GM20000 (cell line): Measurements from ENCODE around the gene APH1B.

Source experiments
- DNase-seq: peaks from one replicate; pipeline ENCODE4 v3.0.0; 2012; ENCODE audit warnings: low spot score
- TF ChIP-seq, protein P1 (sequence below): IDR thresholded peaks from 2 replicates; pipeline ENCODE4 v1.5.1; 2012; ENCODE audit warnings: mild to moderate bottlenecking, control low read depth; ENCODE audit errors: extremely low read depth, missing control alignments

APH1B gene

DNA sequence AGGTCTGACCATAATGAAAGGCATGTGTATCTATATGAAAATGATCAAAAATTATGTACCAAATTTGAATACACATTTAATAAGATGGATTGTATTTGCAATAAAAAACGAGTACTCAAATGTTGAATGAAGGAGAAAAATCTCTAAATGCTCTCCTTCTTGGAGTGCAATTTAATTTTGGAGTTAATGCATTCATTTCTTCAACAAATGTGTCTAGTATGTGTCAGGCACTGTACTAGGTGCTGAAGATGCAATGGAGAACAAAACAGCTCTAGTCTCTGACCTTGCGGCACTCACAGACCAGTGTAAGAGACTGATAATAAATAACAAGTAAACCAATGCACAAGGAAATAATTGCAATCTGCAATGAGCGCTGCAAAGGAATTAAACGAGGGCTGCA, 75.4 kb downstream of the APH1B start:
- TF ChIP-seq, protein P1, sequence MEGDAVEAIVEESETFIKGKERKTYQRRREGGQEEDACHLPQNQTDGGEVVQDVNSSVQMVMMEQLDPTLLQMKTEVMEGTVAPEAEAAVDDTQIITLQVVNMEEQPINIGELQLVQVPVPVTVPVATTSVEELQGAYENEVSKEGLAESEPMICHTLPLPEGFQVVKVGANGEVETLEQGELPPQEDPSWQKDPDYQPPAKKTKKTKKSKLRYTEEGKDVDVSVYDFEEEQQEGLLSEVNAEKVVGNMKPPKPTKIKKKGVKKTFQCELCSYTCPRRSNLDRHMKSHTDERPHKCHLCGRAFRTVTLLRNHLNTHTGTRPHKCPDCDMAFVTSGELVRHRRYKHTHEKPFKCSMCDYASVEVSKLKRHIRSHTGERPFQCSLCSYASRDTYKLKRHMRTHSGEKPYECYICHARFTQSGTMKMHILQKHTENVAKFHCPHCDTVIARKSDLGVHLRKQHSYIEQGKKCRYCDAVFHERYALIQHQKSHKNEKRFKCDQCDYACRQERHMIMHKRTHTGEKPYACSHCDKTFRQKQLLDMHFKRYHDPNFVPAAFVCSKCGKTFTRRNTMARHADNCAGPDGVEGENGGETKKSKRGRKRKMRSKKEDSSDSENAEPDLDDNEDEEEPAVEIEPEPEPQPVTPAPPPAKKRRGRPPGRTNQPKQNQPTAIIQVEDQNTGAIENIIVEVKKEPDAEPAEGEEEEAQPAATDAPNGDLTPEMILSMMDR = no peak
- no peak for DNase-seq

DNA sequence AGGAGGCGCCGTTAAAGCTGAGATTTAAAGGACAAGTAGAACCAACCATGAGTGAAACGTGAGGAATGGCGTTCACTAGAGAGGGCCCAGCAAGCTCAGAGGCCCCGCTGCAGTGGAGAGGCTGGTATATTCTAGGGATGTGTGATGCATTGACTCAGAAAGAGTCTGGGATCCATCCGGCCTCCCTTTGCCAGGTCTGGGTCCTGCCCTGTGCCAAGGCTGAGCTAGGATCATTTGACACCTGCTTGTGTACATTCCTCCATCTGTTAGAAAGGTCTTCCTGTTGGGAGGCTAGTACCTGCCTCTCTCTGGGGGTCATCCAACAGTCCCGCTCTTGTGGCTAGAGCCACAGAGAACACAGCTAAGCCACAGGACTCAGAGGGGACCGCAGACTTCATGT, 75.9 kb downstream of the APH1B start:
- no peak for DNase-seq
- TF ChIP-seq, protein P1 = no peak

DNA sequence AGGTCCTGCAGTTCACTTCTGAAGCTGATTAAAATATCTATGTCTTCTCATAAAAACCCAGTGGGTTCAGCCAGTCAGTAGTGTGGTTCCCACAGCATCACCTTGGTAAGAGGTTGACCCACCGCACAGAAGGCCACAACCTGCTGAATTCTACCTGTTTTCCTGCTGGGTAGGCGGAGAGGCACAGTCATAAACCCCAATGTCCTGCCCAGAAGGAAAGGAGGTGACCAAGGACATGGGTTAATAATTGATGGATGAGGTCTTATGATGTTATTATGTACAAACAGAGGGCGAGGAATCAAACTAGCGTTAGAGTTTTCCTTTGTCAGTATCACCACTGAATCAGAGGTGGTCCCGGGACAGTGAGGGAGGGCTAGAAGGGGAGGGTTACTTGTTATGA, 76.5 kb downstream of the APH1B start:
- TF ChIP-seq, protein P1 = no peak
- no peak for DNase-seq

DNA sequence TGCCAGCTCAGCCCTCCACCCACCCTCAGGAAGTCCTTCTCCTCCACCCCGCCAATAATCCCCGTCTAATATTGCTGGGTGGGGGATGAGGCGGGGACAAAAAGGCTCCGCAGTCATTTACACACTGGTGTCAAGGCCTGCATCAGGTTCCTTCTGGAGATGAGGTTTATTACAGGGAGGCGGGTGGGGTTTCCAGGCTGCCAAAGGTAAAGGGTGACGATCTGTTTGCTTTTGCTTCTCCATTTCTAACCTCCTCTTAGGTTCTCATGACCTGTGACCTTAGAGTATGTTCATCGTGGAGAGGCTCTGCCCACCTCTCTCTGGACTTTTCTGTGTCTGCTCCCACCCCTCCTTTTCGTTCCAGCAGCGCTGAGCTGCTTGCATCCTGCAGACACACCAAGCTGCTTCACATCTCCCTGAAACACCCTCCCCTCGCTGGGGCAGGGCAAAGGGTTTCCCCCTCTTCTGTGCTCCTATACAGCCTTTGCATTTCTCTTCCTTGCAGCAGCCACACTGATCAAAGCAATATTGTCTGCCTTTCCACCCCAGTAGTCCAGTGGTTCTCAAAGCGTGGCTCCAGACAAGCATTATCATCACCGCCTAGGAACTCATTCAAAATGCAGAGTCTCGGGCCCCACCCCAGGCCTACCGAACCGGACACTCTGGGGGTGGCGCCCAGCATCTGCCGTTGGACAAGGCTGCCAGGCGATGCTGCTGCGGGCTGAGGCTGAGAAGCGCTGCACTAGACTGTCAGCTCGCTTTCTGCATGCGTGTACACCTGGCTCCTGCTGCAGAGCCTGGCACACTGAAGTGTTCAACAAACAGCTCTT, 77.6 kb downstream of the APH1B start:
- TF ChIP-seq, protein P1 = no peak
- DNase-seq = no peak

DNA sequence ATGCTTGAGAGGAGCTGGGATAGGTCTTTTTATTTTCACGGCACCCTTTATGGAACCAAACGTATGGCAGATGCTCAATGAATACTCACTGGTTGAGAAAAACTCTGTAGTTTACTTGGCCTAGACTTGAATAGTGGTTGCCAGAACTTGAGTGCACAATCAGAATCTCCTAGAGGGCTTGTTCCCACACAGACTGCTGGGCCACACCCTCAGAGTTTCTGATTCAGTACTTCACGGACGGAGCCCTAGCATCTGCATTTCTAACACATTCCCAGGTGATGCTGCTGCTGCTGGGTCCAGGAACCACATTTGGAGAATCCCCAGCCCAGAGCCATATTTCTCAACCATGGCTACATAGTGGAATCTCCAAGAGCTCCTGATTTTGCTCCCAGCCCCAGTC, 79.7 kb downstream of the APH1B start:
- TF ChIP-seq, protein P1 = no peak
- no peak for DNase-seq

DNA sequence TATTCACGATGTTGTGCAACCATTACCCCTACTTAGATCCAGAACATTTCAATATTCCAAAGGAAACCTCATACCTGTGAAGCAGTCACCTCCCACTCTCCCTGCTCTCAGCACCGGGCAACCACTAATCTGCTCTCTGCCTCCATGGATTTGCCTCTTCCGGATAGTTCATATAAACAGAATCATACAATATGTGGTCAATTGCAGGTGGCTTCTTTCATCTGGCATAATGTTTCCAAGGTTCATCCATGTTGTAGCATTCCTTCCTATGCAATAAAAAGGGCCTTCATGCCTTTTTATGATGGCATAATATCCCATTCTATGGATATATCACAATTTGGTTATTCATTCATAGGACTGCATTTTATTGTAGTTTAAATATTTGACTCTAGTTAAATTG, 80.3 kb downstream of the APH1B start:
- DNase-seq = no peak
- TF ChIP-seq, protein P1 = no peak

DNA sequence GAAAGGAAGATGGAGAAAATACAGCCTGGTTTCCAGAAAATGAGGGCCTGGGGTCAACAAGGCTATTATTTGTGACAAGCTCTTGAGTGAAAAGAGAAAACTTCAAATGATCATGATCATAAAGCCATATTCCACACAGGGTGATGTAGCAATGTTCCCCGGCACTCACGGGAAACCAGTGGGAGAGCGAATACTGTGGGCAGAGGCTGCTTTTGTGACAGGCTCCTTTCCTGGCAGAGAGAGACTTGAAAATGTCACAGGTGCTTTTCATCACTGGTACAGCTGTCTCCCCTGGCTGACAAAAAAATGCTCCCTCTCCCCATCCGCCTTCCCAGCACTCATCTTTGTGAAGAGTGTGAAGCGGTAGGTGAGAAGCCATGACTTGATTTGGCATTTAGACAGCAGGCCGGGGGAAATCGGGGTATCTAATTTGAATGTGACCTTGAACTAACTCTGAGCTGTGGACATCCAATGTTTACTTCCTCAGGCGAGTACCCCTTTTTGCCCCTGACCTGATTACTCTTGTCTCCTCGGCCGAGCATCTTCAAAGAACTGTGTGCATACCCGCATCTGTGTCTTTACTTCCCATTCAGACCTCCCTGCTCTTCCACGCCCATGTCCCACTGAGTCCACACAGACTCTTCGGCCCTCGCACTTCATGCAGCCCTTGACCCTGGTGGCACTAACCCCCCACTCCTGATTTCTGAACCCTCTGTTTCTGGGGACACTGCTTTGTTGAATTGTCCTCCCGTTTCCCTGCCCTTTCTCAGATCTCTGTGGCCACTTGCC, 81.0 kb downstream of the APH1B start:
- TF ChIP-seq, protein P1 = no peak
- no peak for DNase-seq
